ENCODE data around the gene STAB2.
A peak's percentile ranks its signal among the peaks of the same experiment; 100 is the strongest.

STAB2 gene

GRCh38 chr12:103586791-103587370 is at the start of gene STAB2:
TSS of gene STAB2 (plus strand) at chr12:103587273. CDS start at chr12:103587477, 204 bp downstream.
- DNase-seq (ENCODE audit: low read depth) = no peak

- DNase-seq (ENCODE audit: low read depth) = no peak
These were observed 48.7 kb upstream of the STAB2 start for GRCh38 chr12:103538397-103538796.

GRCh38 chr12:103540319-103540718 is 46.8 kb upstream of the STAB2 start:
- DNase-seq (ENCODE audit: low read depth) = no peak

GRCh38 chr12:103542078-103542477 is 45.0 kb upstream of the STAB2 start:
- DNase-seq (ENCODE audit: low read depth) = no peak

- no peak for DNase-seq (ENCODE audit: low read depth)
These were observed 40.1 kb upstream of the STAB2 start for GRCh38 chr12:103546959-103547358.

GRCh38 chr12:103547376-103547775 is 39.7 kb upstream of the STAB2 start:
- DNase-seq (ENCODE audit: low read depth) = no peak

GRCh38 chr12:103547929-103548328 is 39.1 kb upstream of the STAB2 start:
- no peak for DNase-seq (ENCODE audit: low read depth)

- peak; percentile 32 for DNase-seq (ENCODE audit: low read depth)
These were observed 38.2 kb upstream of the STAB2 start for GRCh38 chr12:103548622-103549601.

GRCh38 chr12:103556890-103557627 is 30.0 kb upstream of the STAB2 start:
- DNase-seq (ENCODE audit: low read depth) = no peak

GRCh38 chr12:103557628-103558010 is 29.5 kb upstream of the STAB2 start:
- DNase-seq (ENCODE audit: low read depth) = no peak

GRCh38 chr12:103558879-103559278 is 28.2 kb upstream of the STAB2 start:
- DNase-seq (ENCODE audit: low read depth) = no peak

GRCh38 chr12:103560604-103561101 is 26.4 kb upstream of the STAB2 start:
- no peak for DNase-seq (ENCODE audit: low read depth)

- no peak for DNase-seq (ENCODE audit: low read depth)
These were observed 25.9 kb upstream of the STAB2 start for GRCh38 chr12:103561174-103561573.

- no peak for DNase-seq (ENCODE audit: low read depth)
These were observed 20.7 kb upstream of the STAB2 start for GRCh38 chr12:103566398-103566797.

- no peak for DNase-seq (ENCODE audit: low read depth)
These were observed 17.8 kb upstream of the STAB2 start for GRCh38 chr12:103569278-103569677.

- no peak for DNase-seq (ENCODE audit: low read depth)
These were observed 15.8 kb upstream of the STAB2 start for GRCh38 chr12:103571286-103571685.

- no peak for DNase-seq (ENCODE audit: low read depth)
These were observed 14.6 kb upstream of the STAB2 start for GRCh38 chr12:103572312-103573045.

- DNase-seq (ENCODE audit: low read depth) = no peak
These were observed 13.9 kb upstream of the STAB2 start for GRCh38 chr12:103573185-103573584.

GRCh38 chr12:103578926-103579325 is 8.1 kb upstream of the STAB2 start:
- DNase-seq (ENCODE audit: low read depth) = no peak

- DNase-seq (ENCODE audit: low read depth) = no peak
These were observed 7.0 kb upstream of the STAB2 start for GRCh38 chr12:103580026-103580425.

- DNase-seq (ENCODE audit: low read depth) = no peak
These were observed 4.1 kb upstream of the STAB2 start for GRCh38 chr12:103583008-103583407.

- no peak for DNase-seq (ENCODE audit: low read depth)
These were observed 941 bp upstream of the STAB2 start for GRCh38 chr12:103586132-103586531.
